ENCODE results near the gene FXN. TPM values are rescaled to one million over a fixed set of nuclear protein-coding genes. Genes with fewer than 3 reads are reported as not detected.

The FXN gene
- total and polyA plus RNA-seq, 2 donors (not counting 1 experiment from before 2014, with no cell fraction given): 8.8 to 9.6 TPM

DNA sequence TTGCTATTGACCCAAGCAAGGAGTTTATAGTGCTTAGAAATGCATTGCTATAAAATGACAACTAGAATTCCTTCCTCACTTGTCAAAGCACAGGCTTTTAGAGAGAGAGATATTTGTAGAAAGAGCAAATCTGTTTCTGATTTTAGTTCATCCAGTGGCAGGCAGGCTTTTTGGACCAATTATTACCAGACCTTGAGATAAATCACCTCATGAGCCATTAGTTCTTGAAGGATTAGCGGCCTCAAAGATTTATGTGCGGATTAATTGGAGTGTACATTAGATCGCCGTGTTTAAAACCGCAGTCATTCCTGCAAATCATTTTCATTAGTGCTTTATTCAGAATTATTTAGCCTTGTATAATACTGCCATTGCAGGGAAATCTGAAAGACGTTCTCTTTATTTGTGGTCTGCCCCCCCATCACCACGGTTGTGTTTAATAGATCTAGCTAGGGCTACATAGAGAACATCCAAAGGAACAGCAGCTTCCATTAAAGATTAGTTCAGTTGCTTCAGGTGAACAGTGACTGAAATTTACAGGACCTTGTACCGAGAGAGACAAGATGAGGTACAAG, 109.7 kb downstream of the FXN start:
- Mint-ChIP-seq H3K27me3 (peaks cover 2% of the 10 kb centered on the region), H3K4me3 (no peak overlapping the region), H3K9me3 (ENCODE audit: insufficient read depth) (no peaks in the 10 kb centered on the region), H3K27ac (no peak overlapping the region), H3K4me1 (no peaks in the 10 kb centered on the region)
- intact Hi-C loops (cut with micrococcal nuclease): no loop called here
- POLR2A ChIA-PET: no interaction called here
- no peak overlapping the region for H3K27ac ChIP-seq (ENCODE audit: low read length in 2 of 2)
- no peaks in the 10 kb centered on the region for H3K27me3 ChIP-seq (replicated peaks in 1 of 4; ENCODE audit: control extremely low read depth in 1 of 4, control insufficient read depth in 3 of 4, insufficient read depth in 4 of 4, low read length in 3 of 4)
- no peaks in the 10 kb centered on the region for H3K9me3 ChIP-seq (ENCODE audit: control extremely low read depth in 1 of 3, control insufficient read depth in 2 of 3, insufficient read depth in 1 of 3, low read length in 2 of 3)
- no peak overlapping the region for H2AFZ ChIP-seq (ENCODE audit: insufficient read depth, low read depth, low read length, poor library complexity, severe bottlenecking)
- H3K4me1 ChIP-seq (ENCODE audit: control insufficient read depth in 2 of 2, insufficient read depth in 2 of 2, low read length in 2 of 2): no peaks in the 10 kb centered on the region
- ATAC-seq (ENCODE audit: low read depth) (no peak), DNase-seq (no peak)
- no peak for TF ChIP-seq EZH2 (IDR thresholded peaks at IDR 0.05; ENCODE audit: borderline replicate concordance, insufficient read depth, low read depth, low read length, poor library complexity, severe bottlenecking)
- TF ChIP-seq, protein P1, sequence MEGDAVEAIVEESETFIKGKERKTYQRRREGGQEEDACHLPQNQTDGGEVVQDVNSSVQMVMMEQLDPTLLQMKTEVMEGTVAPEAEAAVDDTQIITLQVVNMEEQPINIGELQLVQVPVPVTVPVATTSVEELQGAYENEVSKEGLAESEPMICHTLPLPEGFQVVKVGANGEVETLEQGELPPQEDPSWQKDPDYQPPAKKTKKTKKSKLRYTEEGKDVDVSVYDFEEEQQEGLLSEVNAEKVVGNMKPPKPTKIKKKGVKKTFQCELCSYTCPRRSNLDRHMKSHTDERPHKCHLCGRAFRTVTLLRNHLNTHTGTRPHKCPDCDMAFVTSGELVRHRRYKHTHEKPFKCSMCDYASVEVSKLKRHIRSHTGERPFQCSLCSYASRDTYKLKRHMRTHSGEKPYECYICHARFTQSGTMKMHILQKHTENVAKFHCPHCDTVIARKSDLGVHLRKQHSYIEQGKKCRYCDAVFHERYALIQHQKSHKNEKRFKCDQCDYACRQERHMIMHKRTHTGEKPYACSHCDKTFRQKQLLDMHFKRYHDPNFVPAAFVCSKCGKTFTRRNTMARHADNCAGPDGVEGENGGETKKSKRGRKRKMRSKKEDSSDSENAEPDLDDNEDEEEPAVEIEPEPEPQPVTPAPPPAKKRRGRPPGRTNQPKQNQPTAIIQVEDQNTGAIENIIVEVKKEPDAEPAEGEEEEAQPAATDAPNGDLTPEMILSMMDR (IDR thresholded peaks at IDR 0.05): no peak
- no peaks in the 10 kb centered on the region for H3K79me2 ChIP-seq (ENCODE audit: control insufficient read depth, insufficient read depth, low read length)
- H3K9ac ChIP-seq (ENCODE audit: low read length): no peak overlapping the region
- H3K36me3 ChIP-seq (replicated peaks in 1 of 2; ENCODE audit: control extremely low read depth in 1 of 2, control insufficient read depth in 1 of 2, extremely low read depth in 1 of 2, insufficient read depth in 2 of 2, low read length in 1 of 2): no peaks in the 10 kb centered on the region
- no peaks in the 10 kb centered on the region for H4K20me1 ChIP-seq (ENCODE audit: control insufficient read depth, insufficient read depth, low read length, poor library complexity, severe bottlenecking)
- 100% methylated on average over 1 of the region's 8 CpGs for WGBS (ENCODE audit: insufficient coverage)
- no peak overlapping the region for H3K4me3 ChIP-seq (ENCODE audit: control extremely low read depth in 1 of 5, extremely low read depth in 1 of 5, insufficient read depth in 1 of 5, low read depth in 2 of 5, low read length in 4 of 5)
- H3K4me2 ChIP-seq (replicated peaks; ENCODE audit: low read depth, low read length, poor library complexity, severe bottlenecking): no peak overlapping the region
- CTCF ChIA-PET: interaction anchor here (0.7 to 1.6 kb wide), 3 partner anchors 9 to 110 kb away, joined by 3 read pairs; partner anchors contain the start of gene FXN

DNA sequence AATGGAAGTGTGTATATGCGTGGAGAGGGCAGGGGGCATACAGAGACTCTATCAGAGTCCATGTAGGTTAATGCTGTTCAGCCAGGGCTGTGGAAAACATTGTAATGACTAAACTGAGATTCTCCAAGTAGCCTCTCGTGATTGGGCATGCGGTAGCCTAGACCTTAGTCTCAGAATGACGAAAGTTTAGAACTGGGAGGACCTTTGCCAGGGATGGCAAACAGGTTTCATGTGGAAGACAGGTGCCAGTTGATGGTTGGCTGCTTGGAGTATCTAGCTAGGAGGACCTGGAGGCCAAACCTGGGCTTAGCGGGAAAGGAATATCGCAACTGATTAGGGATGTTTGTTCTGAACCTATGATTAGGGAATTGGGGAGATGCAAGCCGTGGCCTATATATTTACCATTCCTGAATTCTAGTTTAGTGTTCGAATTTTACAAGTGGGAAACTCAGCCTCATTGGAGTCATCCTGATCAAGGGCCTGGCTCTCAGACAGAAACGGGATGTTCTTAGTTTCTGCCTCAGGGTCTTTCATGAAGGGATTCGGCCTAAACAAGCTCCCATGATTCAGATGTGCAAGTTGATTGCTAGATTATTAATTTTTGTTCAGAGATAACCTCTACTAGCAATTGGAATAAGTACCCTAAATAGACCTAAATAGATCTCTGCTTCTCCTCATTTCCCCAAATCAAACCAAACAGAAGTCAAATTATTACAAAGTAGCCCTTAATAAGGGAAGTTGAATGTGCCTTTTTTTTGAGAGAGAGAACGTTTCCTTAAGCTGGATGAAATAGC, 111.7 kb downstream of the FXN start:
- H3K9me3 ChIP-seq (ENCODE audit: control extremely low read depth in 1 of 3, control insufficient read depth in 2 of 3, insufficient read depth in 1 of 3, low read length in 2 of 3): no peaks in the 10 kb centered on the region
- ATAC-seq (ENCODE audit: low read depth) (no peak), DNase-seq (no peak)
- intact Hi-C loops (cut with micrococcal nuclease): no loop called here
- H3K36me3 ChIP-seq (replicated peaks in 1 of 2; ENCODE audit: control extremely low read depth in 1 of 2, control insufficient read depth in 1 of 2, extremely low read depth in 1 of 2, insufficient read depth in 2 of 2, low read length in 1 of 2): no peaks in the 10 kb centered on the region
- Mint-ChIP-seq H3K4me3 (no peak overlapping the region), H3K9me3 (ENCODE audit: insufficient read depth) (no peaks in the 10 kb centered on the region), H3K27me3 (peaks cover 2% of the 10 kb centered on the region), H3K4me1 (peaks cover 1% of the 10 kb centered on the region), H3K27ac (no peak overlapping the region)
- H2AFZ ChIP-seq (ENCODE audit: insufficient read depth, low read depth, low read length, poor library complexity, severe bottlenecking): no peak overlapping the region
- ChIA-PET CTCF (no interaction called here), POLR2A (no interaction called here)
- no peak overlapping the region for H3K9ac ChIP-seq (ENCODE audit: low read length)
- H3K79me2 ChIP-seq (ENCODE audit: control insufficient read depth, insufficient read depth, low read length): no peaks in the 10 kb centered on the region
- 98% methylated on average over 5 of the region's 11 CpGs for WGBS (ENCODE audit: insufficient coverage)
- no peaks in the 10 kb centered on the region for H4K20me1 ChIP-seq (ENCODE audit: control insufficient read depth, insufficient read depth, low read length, poor library complexity, severe bottlenecking)
- no peak for TF ChIP-seq EZH2 (IDR thresholded peaks at IDR 0.05; ENCODE audit: borderline replicate concordance, insufficient read depth, low read depth, low read length, poor library complexity, severe bottlenecking)
- TF ChIP-seq, protein P1 (IDR thresholded peaks at IDR 0.05): no peak
- H3K4me3 ChIP-seq (ENCODE audit: control extremely low read depth in 1 of 5, extremely low read depth in 1 of 5, insufficient read depth in 1 of 5, low read depth in 2 of 5, low read length in 4 of 5): no peak overlapping the region
- no peaks in the 10 kb centered on the region for H3K4me1 ChIP-seq (ENCODE audit: control insufficient read depth in 2 of 2, insufficient read depth in 2 of 2, low read length in 2 of 2)
- no peak overlapping the region for H3K4me2 ChIP-seq (replicated peaks; ENCODE audit: low read depth, low read length, poor library complexity, severe bottlenecking)
- no peak overlapping the region for H3K27ac ChIP-seq (ENCODE audit: low read length in 2 of 2)
- H3K27me3 ChIP-seq (replicated peaks in 1 of 4; ENCODE audit: control extremely low read depth in 1 of 4, control insufficient read depth in 3 of 4, insufficient read depth in 4 of 4, low read length in 3 of 4): no peaks in the 10 kb centered on the region

All from B cell (primary cell).